Measurements from ENCODE around the gene ZNF684.

ZNF684 gene

DNA sequence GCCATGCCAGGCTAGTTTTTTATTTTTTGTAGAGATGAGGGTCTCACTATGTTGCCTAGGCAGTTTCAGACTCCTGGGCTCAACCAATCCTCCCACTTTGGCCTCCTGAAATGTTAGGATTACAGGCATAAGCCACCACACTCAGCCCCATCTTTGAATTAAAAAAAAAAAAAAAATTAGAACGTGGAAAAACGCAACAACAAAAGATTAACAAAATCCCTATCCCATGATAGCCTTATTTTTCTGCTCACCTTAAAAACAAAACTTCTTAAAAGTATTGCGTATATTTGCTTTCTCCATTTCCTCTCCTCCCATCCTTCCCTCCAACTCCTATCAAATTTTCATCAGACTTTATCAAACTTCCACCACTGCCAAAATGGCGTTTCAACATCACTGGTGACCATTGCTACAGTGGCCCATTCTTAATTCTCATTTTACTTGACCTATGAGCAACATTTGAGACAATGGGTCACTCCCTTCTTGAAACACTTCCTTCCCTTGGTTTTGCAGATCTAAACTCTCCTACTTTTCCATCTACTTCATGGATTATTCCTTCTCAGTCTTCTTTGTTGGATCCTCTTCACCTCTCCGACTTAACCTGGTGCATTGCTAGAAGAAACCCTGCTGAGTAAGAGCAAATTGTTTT is 579 bp upstream of the ZNF684 start:
- no peak for TF ChIP-seq SIN3A (IDR thresholded peaks at IDR 0.05; ENCODE audit: borderline replicate concordance, insufficient read depth, low read length)
- no peak for TF ChIP-seq TAF1 (IDR thresholded peaks at IDR 0.05; ENCODE audit: borderline replicate concordance, insufficient read depth, low read length)
- TF ChIP-seq, protein P1, sequence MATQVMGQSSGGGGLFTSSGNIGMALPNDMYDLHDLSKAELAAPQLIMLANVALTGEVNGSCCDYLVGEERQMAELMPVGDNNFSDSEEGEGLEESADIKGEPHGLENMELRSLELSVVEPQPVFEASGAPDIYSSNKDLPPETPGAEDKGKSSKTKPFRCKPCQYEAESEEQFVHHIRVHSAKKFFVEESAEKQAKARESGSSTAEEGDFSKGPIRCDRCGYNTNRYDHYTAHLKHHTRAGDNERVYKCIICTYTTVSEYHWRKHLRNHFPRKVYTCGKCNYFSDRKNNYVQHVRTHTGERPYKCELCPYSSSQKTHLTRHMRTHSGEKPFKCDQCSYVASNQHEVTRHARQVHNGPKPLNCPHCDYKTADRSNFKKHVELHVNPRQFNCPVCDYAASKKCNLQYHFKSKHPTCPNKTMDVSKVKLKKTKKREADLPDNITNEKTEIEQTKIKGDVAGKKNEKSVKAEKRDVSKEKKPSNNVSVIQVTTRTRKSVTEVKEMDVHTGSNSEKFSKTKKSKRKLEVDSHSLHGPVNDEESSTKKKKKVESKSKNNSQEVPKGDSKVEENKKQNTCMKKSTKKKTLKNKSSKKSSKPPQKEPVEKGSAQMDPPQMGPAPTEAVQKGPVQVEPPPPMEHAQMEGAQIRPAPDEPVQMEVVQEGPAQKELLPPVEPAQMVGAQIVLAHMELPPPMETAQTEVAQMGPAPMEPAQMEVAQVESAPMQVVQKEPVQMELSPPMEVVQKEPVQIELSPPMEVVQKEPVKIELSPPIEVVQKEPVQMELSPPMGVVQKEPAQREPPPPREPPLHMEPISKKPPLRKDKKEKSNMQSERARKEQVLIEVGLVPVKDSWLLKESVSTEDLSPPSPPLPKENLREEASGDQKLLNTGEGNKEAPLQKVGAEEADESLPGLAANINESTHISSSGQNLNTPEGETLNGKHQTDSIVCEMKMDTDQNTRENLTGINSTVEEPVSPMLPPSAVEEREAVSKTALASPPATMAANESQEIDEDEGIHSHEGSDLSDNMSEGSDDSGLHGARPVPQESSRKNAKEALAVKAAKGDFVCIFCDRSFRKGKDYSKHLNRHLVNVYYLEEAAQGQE (IDR thresholded peaks at IDR 0.05; ENCODE audit: insufficient read depth in 1 of 2, low read depth in 2 of 2, low read length in 2 of 2), result no peak
- no peak for TF ChIP-seq POLR2AphosphoS5 (IDR thresholded peaks at IDR 0.05; ENCODE audit: low read depth, low read length)
- TF ChIP-seq FOXP2 (optimal IDR thresholded peaks at IDR 0.05; ENCODE audit: borderline replicate concordance, extremely low read depth, extremely low read length, insufficient read depth), result no peak

DNA sequence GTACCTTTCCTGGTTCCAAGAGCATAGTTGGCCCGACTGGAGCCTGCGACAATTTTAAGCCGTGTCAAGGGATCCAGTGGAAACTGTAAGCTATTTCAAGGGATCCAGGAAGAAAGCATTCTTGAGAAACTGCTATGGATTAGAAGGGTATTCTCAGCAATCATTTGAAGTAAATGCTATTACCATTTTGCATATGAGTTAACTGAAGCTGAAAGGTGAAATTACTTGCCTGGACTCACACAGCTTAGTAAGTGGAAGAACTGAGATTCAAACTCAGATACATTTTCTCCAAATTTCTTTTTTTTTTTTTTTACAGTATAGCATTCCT is 589 bp downstream of the ZNF684 start:
- no peak for TF ChIP-seq SIN3A (IDR thresholded peaks at IDR 0.05; ENCODE audit: borderline replicate concordance, insufficient read depth, low read length)
- TF ChIP-seq FOXP2 (optimal IDR thresholded peaks at IDR 0.05; ENCODE audit: borderline replicate concordance, extremely low read depth, extremely low read length, insufficient read depth), result no peak
- TF ChIP-seq, protein P1 (IDR thresholded peaks at IDR 0.05; ENCODE audit: insufficient read depth in 1 of 2, low read depth in 2 of 2, low read length in 2 of 2), result no peak
- TF ChIP-seq POLR2AphosphoS5 (IDR thresholded peaks at IDR 0.05; ENCODE audit: low read depth, low read length), result no peak
- no peak for TF ChIP-seq TAF1 (IDR thresholded peaks at IDR 0.05; ENCODE audit: borderline replicate concordance, insufficient read depth, low read length)

DNA sequence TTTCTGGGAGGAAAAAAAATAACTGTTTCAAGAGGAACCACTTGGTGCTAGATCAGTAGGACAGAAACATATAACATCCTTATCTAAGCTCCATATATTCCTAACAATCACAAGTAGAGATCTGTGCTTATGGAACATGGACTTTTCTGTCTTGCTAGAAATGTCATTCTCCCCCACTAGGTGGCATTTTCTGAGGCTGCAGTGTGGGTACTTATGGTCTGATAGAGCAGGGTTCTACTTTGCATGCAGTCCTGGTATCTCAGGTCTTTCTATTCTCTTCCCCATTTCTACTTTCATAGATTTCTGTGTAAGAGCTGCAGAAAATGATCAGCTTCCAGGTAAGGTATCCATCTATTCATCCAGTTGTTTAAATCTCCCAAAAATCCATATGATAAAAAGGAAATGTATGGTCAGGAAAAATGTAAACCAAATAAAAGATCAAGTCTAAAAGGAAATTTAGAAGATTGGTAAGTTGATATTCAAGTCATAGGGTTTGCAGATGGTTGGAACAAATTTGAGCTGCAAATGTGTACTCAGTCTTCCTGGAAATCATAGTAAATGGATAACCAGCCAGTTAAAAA is 1.5 kb downstream of the ZNF684 start:
- TF ChIP-seq, protein P1 (IDR thresholded peaks at IDR 0.05; ENCODE audit: insufficient read depth in 1 of 2, low read depth in 2 of 2, low read length in 2 of 2), result no peak

DNA sequence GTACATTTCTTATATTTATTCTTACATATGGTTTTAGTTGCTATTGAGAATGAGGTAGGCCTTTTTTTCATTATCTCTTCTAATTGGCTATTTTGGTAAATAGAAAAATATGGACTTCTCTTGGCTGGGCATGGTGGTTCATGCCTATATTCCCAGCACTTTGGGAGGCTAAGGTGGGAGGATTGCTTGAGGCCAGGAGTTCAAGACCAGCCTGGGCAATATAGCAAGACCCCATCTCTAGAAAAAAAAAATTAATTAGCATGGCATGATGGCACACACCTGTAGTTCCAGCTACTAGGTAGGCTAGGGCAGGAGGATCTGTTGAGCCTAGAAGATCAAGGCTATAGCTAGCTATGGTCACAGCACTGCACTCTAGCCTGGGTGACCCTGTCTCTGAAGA is 3.2 kb downstream of the ZNF684 start:
- TF ChIP-seq POLR2AphosphoS5 (IDR thresholded peaks at IDR 0.05; ENCODE audit: low read depth, low read length) (no peak), FOXP2 (optimal IDR thresholded peaks at IDR 0.05; ENCODE audit: borderline replicate concordance, extremely low read depth, extremely low read length, insufficient read depth) (no peak), TAF1 (IDR thresholded peaks at IDR 0.05; ENCODE audit: borderline replicate concordance, insufficient read depth, low read length) (no peak), SIN3A (IDR thresholded peaks at IDR 0.05; ENCODE audit: borderline replicate concordance, insufficient read depth, low read length) (no peak)
- TF ChIP-seq, protein P1 (IDR thresholded peaks at IDR 0.05; ENCODE audit: insufficient read depth in 1 of 2, low read depth in 2 of 2, low read length in 2 of 2), result no peak

DNA sequence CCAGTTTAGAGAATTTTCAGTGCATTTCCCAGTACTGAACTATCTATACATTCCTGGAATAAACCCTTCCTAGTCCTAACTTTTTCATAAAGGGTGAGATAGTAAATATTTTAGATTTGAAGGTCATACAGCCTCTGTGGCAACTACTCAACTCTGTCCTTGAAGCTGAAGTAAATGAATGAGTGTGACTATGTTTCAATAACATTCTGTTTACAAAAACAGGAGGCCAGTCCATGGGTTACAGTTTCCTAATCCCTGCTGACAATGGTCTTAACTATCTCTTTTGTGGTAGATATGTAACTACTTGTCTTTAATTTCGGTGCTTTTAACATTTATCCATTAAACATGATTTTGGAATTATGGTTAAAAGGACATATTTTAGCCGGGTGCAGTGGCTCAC is 4.3 kb downstream of the ZNF684 start:
- TF ChIP-seq, protein P1 (IDR thresholded peaks at IDR 0.05; ENCODE audit: insufficient read depth in 1 of 2, low read depth in 2 of 2, low read length in 2 of 2), result no peak
- TF ChIP-seq POLR2AphosphoS5 (IDR thresholded peaks at IDR 0.05; ENCODE audit: low read depth, low read length), result no peak
